NCI-H2196 (cell line): ENCODE results near the gene TEN1.
"Not testable (repeated sequence)": the region's sequence is repeated elsewhere in the genome, so short reads cannot be mapped to it uniquely, and the experiment has no call there.

Source experiments
- DNase-seq: peaks from one replicate; lab custom pipeline; 2025; ENCODE audit not compliant: unreplicated experiment; lab: John Stamatoyannopoulos, UW

TEN1 gene, protein sequence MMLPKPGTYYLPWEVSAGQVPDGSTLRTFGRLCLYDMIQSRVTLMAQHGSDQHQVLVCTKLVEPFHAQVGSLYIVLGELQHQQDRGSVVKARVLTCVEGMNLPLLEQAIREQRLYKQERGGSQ

DNA sequence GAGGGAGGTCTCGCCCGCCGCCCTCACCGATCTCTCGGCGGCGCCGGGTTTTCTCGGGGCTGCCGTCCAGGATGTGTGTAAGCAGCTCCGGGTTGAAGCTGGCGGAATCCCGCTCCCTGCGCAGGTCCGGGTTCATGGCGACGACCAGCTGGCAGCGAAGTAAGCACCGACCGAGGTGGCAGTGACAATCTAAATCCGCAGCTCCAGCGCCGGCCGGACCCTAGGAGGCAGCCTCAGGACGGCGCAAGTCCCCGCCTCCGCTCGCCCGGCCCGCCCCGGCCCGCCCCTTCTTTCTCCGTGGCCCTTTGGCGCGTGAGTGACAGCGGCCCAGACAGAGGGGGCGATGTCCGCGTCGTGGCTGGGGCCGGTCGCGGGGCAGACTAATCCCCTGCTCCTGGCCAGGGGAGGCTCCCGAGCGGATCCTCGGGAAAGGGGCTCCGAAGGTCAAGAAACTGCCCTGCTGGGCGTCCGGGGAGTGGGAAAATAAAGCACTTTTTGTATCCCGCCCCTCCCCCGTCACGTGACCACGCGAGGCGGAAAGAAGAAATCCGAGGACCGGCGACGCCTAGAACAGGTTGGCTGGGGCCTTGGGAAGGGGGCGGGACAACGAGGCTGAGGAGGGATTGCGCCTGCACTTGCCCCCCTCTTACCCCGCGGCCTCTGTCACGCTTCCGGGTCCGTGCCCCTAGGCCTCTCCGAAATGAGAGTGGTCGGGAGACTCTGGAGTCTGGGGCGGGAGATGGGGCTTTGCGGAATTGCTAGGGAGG lies at the start of gene TEN1, which contains the start of gene ACOX1:
Gene TEN1 (plus strand): TSS at position 303 of the 767 bp plus-strand sequence. CDS start 6,953 bp downstream, outside the sequence.
Gene ACOX1 (minus strand): TSS at position 229 of the 767 bp plus-strand sequence. CDS start 93 bp downstream, at position 136.
- DNase-seq, result peak; percentile 99

DNA sequence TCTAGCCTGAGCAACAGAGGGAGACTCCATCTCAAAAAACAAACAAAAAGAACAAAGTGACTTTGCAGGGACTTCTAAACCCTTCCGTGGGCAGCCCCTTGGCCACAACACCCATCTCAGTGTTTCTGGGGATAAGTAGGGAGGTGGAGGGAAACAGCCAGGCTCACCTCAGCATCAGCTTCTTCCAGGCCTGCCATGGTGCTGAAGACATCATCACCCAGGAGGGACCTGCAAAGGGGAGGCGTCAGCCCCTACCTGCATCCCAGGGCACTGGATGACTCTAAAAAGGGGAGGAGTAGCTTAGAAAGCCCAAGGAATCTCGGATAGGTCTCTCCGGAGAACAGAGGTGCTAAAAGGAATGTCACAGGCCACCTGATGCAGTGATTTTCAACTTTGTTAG lies 48.0 kb upstream of the TEN1 start:
- DNase-seq, result no peak

DNA sequence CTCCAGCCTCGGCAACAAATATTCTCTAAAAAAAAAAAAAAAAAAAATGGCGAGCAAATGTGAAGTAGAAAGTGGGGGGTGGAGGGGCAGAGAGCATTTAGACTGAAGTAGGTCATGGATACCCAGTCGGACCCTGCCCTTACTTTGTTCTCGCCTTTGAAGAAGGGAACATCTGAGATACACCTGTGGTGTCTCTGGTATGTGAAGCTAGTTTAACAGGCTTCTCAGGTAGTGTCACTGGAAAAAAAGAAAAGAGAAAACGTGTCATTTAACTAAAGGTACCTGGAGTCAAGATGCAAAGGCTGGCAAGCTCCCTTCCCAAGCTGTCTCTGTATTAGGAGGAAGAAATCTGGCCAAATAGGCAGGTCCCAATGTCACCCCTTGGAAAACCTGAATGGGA lies 46.2 kb upstream of the TEN1 start:
- DNase-seq, result no peak

DNA sequence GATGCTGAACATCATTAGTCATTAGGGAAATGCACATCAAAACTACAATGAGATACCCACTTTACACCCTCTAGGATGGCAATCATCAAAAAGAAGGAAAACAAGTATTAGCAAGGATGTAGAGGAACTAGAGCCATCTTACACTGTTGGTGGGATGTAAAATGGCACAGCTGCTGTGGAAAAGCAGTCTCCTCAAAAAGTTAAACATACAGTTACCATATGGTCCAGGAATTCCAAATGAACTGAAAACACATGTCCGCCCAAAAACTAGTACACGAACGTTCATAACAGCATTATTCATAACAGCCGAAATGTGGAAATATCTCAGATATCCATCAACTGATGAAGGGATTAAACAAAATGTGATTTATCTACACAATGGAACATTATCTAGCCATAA lies 45.2 kb upstream of the TEN1 start:
- DNase-seq, result no peak

DNA sequence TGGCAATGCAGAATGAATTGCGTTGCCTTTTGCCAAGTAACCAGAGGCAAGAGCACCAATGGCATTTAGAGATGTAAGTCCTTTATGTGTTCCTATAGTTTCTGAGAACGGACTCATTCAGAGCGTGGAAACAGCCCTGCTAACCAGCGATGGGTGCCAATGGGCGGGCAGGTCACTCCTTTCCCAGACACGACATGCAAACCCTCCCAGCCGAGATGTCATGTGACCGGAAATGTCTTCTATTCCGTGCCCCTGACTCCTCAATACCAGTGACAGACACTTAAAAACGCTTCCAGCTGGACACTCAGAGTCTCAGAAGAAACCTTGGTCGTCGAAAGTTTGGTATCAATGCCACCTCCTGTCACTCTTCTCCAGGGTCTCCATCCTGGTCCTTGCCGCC lies 41.4 kb upstream of the TEN1 start:
- no peak for DNase-seq

DNA sequence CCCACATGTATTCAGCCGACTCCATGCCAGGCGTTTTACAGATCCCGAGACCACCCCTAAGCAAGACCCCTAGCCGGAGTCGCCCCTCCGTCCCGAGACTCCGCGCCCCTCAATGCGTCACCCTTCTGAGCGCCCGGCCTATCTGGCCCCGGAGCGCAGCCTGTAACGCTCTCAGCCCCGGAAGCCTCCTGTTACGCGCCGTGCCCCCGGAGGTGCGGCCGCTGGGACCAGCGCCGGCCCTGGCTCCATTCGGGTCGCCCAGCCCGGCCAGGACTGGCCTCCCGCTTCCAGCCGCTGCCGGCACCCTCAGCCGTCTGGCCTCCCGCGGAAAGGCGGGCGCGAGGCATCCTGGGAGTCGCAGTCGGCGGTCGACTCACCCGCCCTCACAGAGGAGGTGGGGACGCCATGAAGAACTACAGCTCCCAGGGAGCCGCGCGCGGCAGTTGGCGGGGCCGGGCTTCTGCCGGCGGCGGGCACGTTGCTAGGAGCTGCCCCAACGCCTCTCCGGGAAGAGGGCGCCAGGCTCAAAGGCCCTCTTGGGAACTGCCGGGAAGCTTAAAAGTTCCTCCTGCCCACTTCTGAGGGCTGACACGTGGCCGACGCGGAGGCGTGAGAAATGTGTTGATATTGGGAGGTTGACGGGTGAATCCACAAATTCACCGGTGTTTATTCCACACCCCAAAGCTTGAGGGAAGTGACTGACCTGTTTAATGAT lies 38.2 kb upstream of the TEN1 start, which contains the start of gene FBF1:
Gene FBF1 (minus strand): TSS at position 316 of the 715 bp plus-strand sequence. CDS start 2,893 bp downstream, outside the sequence.
- peak; percentile 99 for DNase-seq

DNA sequence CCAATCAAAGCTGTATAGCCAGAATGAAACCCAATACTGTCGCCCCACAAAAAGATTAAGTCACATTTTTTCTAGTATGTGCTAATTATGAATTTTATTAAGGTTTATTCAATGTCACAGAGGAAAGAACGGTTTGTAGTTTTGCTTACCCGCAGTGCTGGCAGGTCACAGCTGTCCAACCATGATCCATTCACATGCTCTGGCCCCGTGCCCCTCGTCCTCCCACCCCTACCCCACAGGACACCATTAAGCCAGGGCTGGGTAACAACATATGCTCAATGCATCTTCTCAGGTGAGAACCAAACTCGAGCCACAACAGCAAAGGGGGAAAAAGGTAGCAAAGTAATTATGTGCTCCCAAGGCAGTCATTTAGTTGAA lies 37.6 kb upstream of the TEN1 start:
- DNase-seq, result no peak

DNA sequence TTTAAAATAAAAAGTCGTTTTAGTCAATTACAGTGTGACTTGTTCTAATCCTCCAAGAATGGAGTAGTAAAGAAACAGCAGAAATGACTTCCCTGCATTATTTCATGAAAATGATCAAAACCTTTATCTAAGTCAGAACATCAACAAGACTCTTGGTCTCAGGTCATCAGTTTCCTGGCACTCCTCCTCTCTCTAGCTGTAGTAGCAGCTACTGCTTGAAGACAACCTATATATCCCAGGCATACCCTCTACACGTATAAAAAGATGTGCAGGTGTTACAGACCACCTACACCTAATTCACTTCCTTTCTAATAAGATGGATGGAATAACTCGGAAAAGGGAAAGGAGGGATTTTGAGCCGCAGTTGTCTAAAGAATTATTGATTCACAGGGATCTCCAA lies 36.6 kb upstream of the TEN1 start:
- no peak for DNase-seq

DNA sequence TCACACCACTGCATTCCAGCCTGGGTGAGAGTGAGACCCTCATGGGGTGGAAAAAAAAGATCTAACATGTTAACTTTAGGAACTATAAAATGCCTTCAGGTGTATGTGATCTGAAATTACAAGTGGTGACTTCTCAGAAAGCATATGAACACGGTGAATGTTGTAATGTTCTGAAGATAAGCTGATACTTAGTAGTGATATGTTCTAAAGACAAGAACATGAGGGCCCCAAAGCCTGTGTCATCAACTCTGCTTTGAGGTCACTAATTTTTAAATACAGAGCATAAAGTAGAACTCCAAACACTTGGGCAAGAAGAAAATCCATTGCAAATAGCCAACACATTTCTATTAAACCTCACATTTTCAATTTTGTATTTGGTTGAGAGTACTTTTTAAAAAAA lies 35.5 kb upstream of the TEN1 start:
- DNase-seq, result no peak

DNA sequence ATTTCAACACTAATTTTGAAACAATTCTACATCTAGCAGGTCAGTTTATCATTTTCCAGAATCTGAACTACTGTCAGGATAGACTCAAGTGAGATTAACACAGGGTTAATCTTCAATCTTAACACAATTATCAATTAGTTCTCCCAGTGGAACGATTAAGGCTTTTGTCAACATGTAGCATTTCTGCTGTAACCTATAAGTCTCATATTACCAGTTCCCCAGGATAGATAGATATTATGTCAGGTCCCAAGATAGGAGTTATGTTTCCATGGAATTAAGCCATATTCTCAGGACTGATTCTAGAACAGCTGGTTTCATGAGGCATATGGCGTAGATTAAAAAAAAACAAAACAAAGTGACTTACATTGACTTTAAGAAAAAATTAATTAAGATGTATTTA lies 33.8 kb upstream of the TEN1 start:
- no peak for DNase-seq

DNA sequence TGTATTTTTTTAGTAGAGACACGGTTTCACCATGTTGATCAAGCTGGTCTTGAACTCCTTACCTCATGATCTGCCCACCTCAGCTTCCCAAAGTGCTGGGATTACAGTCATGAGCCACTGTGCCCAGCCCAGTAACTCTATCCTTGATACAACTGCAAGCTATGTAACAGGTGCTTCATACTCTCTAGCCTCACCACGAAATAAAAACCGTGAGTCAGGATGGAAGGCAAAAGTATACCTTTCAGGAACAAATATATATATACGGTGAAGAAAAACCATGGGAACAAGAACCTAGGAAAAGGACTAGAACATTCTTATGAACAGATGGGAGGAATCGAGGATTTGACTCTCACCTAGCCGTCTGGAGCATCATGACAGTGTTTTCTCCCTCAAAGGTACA lies 28.6 kb upstream of the TEN1 start:
- no peak for DNase-seq

DNA sequence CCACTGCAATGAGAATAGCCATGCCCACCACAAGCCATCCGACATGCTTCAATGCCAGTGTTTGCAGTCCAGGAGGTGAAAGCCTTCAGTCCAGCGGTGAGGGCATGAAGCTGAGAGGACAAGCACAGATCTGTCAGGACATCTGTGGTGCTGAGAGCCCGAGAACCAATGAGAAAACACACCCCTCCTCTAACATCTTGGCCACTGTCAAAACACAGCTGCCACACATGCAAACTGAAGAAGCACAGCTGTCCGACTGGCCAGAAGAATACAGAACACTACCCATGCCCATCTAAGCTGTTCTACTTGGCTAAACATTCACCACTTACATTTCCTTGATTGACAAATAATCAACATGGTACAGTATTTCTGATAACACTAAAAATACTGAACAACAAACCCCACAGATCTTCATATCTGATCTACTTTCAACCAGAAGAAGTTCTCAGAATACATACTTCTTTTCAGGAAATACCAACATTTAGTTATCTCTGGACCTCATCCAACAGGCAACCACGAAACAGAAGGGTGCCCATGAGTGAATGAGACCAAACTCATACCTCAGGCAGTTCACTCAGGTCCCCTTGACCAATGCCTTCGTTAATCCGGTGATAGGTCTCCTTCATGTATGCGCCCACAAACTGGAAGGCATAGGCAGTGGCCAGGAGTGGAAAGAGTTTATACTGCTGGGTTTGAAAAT lies 28.0 kb upstream of the TEN1 start:
- DNase-seq, result no peak

DNA sequence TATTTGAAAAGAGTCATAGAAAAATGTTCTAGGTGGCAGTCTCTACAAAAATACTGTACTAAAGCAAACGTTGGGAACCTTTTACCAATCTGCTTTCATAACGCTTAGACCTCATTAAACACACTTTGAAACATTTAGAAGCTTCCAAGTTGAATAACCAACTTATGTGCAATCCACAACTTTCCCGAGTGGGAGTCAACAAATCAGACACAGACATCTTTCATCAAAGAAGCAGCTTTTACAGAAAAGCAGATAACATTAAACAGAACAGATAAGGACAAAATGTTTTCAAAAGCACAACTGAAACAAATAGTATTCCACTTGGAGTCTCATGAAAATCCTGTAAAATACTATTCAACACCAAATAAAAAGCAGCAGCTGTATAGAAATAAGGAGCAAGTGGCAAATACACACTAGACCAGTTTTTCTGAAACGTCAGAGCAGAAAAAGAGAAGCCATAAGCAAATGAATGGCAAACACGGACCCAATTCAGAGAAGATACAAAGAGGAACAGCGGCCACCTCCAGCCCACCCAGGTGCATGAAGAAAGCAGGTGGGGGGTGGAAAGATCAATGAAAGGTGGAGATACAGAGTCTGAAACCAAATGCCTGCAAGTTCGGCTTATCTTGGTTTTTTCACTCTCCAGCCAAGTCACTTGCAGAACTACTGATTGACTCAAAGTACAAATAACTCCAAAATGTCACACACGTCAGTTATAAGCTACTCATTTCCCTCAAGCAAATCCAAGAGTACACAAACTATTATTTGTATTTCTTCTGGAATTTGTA lies 19.8 kb upstream of the TEN1 start:
- no peak for DNase-seq

DNA sequence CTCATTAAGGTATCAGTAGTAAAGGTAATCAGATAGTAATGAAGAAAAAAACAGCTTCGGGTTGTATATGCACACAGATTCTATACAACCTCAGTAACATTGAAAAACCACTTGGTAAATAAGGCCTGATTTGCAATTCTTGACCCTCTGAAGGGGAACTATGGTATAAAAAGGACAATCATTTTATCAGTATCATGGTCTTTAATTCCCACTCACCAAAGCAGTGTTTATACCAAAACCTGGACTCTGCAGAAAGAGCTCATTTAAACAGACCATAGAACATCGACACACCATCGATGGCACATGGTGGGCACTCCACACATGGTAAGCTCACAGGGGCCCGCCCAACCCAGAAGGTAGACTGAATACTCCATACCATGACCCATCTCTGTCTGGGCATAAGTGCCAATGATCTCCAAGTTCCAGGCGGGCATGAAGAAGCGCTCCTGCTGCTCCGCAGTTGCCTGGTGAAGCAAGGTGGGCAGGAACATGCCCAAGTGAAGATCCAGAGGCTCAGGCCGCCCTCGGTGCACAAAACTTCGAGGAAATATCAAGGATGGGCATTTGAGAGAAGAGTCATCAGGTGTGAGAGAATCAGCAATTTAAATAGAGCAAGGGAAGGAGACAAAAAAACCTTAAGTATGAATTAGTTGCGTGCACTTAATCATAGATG lies 19.1 kb upstream of the TEN1 start:
- DNase-seq, result no peak

DNA sequence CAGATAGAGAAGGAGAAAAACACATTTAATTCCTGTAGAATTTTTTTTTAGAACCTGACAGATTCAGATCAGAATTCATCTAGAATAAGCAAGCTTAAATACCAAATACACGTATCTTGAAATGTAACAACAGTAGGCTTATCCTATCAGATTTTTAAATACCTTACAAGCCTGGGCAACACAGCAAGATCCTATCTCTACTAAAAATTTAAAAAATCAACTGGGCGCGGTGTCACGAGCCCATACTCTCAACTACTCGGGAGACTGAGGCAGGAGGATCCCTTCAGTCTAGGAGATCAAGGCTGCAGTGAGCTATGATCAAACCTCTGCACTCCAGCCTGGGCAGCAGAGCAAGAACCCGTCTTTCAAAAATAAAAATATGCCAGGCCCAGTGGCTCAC lies 13.6 kb upstream of the TEN1 start:
- DNase-seq, result no peak

DNA sequence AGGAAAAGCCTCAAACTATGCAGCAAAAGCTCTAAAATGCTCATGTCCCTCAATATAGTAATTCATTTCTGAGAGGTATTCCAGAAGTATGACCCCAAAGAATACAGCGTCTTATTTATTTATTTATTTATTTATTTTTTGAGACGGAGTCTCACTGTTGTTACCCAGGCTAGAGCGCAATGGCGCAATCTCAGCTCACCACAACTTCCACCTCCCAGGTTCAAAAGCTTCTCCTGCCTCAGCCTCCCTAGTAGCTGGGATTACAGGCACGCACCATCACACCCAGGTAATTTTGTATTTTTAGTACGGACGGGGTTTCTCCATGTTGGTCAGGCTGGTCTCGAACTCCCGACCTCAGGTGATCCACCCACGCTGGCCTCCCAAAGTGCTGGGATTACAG lies 10.0 kb upstream of the TEN1 start:
- DNase-seq, result not testable (repeated sequence)

DNA sequence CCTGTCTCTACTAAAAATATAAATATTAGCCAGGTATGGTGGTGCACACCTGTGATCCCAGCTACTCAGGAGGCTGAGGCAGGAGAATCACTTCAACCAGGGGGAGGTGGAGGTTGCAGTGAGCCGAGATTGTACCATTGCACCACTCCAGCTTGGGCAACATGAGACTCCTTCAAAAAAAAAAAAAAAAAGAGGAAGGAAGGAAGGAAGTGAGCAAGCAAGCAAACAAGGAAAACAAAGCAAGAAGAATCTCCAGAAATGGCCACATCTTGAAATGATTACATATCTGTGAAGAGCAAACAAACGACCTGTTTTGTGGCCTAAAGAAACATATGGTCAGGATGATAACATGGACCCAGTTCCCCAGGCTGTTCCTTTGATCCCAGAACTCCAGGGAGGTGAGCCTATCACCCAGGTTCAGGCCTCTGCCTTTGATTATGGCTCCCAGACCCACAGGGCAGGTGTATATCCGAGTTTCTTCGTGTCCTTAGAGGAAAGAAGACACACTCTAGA lies 9.0 kb upstream of the TEN1 start:
- no peak for DNase-seq

DNA sequence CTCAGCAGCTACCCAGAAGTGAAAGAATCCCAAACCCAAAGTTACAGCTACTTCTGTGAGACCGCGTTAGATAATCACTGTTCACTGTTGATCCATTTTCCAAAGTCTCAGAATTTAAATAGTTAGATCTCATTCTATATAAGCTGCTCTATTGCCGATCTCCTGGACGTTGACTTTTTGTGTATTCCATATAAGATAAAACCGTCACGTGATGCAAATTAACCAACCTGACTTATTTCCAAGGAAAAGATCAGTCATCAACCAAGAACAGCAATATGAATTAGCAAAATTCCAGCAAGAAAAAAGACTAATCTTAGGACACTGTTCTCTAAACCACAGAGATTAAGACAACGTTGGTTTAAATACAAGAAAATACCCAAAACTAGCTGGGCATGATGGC lies 8.4 kb upstream of the TEN1 start:
- no peak for DNase-seq

DNA sequence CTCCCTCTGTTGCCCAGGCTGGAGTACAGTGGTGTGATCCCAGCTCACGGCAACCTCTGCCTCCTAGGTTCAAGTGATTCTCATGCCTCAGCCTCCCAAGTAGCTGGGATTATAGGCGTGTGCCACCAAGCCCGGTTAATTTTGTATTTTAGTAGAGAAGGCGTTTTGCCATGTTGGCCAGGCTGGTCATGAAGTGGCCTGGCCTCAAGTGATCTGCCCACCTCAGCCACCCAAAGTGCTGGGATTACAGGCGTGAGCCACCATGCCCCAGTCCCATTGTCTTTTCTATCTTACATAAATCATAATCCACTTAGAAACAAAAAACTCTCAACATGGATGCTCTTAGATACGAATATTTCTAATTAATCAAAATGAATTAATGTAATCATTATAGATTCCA lies 3.9 kb upstream of the TEN1 start:
- not testable (repeated sequence) for DNase-seq

DNA sequence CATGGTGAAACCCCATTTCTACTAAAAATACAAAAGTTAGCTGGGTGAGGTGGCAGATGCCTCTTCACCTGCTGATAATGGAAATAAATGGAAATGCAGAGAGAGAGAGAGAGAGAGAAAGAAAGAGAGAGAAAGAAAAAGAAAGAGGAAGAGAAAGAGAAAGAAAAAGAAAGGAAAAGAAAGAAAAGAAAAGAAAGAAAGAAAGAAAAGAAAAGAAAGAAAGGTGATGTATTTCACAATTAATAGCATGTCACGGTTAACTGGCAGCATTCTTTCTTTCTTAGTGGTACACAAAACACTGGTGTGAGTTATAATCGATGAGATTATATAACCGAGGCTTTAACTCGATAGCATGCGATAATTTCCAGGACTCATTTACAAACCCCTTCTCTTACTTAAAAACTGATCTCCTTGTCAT lies 3.3 kb upstream of the TEN1 start:
- DNase-seq, result no peak
